Measurements from ENCODE around the gene CYP1A2.

DNA sequence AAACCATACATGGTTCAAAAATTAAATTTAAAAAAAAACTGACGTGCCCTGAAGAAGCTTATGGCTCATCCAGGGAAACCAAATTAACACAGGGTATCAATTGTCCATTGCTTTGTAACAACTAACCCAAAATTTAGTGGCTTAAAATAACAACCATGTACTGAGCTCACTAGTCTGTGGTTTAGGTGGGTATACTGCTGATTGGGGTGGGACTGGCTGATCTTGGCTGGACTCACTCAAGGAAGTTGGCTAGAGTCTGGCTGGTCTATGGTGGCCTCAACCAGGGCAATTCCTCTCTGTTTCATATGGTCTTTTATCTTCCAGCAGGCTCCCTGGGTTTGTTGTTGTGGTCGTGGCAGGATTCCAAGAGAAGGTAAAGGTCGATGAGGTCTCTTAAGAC is 38.8 kb upstream of the CYP1A2 start:
- TF ChIP-seq POLR2A (IDR thresholded peaks at IDR 0.05) = no peak
- TF ChIP-seq CTCF (IDR thresholded peaks at IDR 0.05) = no peak
